Hepatocyte (in vitro differentiated cells): ENCODE results near the gene FADD. TPM values are rescaled to one million over a fixed set of nuclear protein-coding genes. Genes with fewer than 3 reads are reported as not detected.
"Not testable (repeated sequence)": the region's sequence is repeated elsewhere in the genome, so short reads cannot be mapped to it uniquely, and the experiment has no call there.

ENCODE experiments used
- DNase-seq: peaks from one replicate; pipeline ENCODE4 v3.0.0-alpha.2; 2016; ENCODE audit warnings: low spot score
- H2AFZ ChIP-seq: fragments of 200-600 bp; sonication (generic); 2 replicates; pipeline ENCODE4 v1.6.0; 2016; ENCODE audit warnings: antibody characterized with exemption, mild to moderate bottlenecking
- H3K27ac ChIP-seq: fragments of 200-600 bp; sonication (generic); 2 replicates; pipeline ENCODE4 v1.5.1; 2016; ENCODE audit warnings: mild to moderate bottlenecking
- H3K27me3 ChIP-seq: fragments of 200-600 bp; sonication (generic); 2 replicates; pipeline ENCODE4 v1.6.1; 2016
- H3K36me3 ChIP-seq: fragments of 200-600 bp; sonication (generic); replicated peaks from 2 replicates; pipeline ENCODE4 v1.5.1; 2016; ENCODE audit warnings: low read depth; ENCODE audit not compliant: insufficient read depth
- H3K4me1 ChIP-seq: fragments of 200-600 bp; sonication (generic); 2 replicates; pipeline ENCODE4 v1.5.1; 2016; ENCODE audit warnings: mild to moderate bottlenecking, moderate library complexity; ENCODE audit not compliant: insufficient read depth
- H3K4me2 ChIP-seq: fragments of 200-600 bp; sonication (generic); 2 replicates; pipeline ENCODE4 v1.6.0; 2016
- H3K4me3 ChIP-seq: fragments of 200-600 bp; sonication (generic); 2 replicates; pipeline ENCODE4 v1.5.1; 2016; ENCODE audit warnings: mild to moderate bottlenecking
- H3K79me2 ChIP-seq: fragments of 200-600 bp; sonication (generic); 2 replicates; pipeline ENCODE4 v1.6.0; 2017; ENCODE audit warnings: mild to moderate bottlenecking
- H3K9me2 ChIP-seq: fragments of 200-600 bp; sonication (generic); replicated peaks from 2 replicates; pipeline ENCODE4 v1.6.0; 2017; ENCODE audit warnings: mild to moderate bottlenecking; ENCODE audit not compliant: insufficient read depth
- H3K9me3 ChIP-seq: fragments of 200-600 bp; sonication (generic); 2 replicates; pipeline ENCODE4 v1.5.1; 2016; ENCODE audit warnings: low read depth, mild to moderate bottlenecking
- H4K20me1 ChIP-seq: fragments of 200-600 bp; sonication (generic); 2 replicates; pipeline ENCODE4 v1.6.0; 2016; ENCODE audit warnings: mild to moderate bottlenecking; ENCODE audit not compliant: insufficient read depth, poor library complexity, severe bottlenecking
- EZH2 ChIP-seq: fragments of 200-600 bp; sonication (generic); IDR thresholded peaks from 2 replicates; pipeline ENCODE4 v1.6.1; 2016; ENCODE audit warnings: antibody characterized with exemption, mild to moderate bottlenecking, borderline replicate concordance
- EZH2phosphoT487 ChIP-seq: fragments of 200-600 bp; sonication (generic); IDR thresholded peaks from one replicate; pipeline ENCODE4 v1.6.1; 2018; ENCODE audit warnings: antibody characterized with exemption, mild to moderate bottlenecking, low read depth, moderate library complexity; ENCODE audit not compliant: unreplicated experiment, severe bottlenecking
- WGBS: methylation state at CpG from one replicate; pipeline ENCODE4 v1.1.6; 2016; ENCODE audit warnings: low lambda C conversion rate; ENCODE audit errors: missing lambda C conversion rate; 5-methylcytosine and 5-hydroxymethylcytosine counted together
- polyA plus RNA-seq: library from polyadenylated mRNA; unstranded; fragments of >200 nt; fragmentation: Nextera tagmentation; extraction: Ambion mirVana; gene quantifications from 2 replicates; pipeline ENCODE4 v1.2.1, GENCODE V29; 2016
- total RNA-seq: library from RNA; depleted of rRNA; stranded (reverse); fragments of >200 nt; gene quantifications from 2 replicates; pipeline ENCODE4 v1.2.3, GENCODE V29; 2014
- TF ChIP-seq, protein P1 (sequence below): fragments of 200-600 bp; sonication (generic); IDR thresholded peaks from 2 replicates; pipeline ENCODE4 v1.5.1; 2016; ENCODE audit warnings: antibody characterized with exemption, mild to moderate bottlenecking; ENCODE audit not compliant: poor library complexity

The FADD gene
- total and polyA plus RNA-seq, 2 experiments from 2014 or later = 29.6 to 36.1 TPM

DNA sequence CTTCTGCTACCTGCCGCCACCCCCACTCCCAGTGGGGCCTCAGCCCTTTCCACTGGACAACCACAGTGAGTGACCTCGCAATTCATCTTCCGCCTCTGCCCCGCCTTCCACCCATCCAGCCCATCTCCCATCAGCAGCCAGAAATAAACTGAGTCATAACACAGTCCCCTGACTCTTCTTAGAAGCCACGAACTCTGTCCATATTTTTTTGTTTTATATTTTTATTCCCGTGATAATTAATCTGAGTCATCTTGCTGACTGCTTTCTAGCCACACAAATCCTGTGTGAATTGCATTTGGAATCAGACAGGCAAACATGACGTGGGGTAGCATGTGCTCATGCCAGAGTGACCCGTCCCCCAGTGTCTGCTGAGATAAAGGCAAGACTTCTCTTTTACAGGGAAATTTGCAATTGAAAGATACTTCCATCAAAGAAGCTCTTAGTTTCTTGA lies 7.0 kb downstream of the FADD start:
- H3K79me2 ChIP-seq = peaks cover 13% of the 10 kb centered on the region
- TF ChIP-seq EZH2 = no peak
- no peak for TF ChIP-seq EZH2phosphoT487
- TF ChIP-seq, protein P1, sequence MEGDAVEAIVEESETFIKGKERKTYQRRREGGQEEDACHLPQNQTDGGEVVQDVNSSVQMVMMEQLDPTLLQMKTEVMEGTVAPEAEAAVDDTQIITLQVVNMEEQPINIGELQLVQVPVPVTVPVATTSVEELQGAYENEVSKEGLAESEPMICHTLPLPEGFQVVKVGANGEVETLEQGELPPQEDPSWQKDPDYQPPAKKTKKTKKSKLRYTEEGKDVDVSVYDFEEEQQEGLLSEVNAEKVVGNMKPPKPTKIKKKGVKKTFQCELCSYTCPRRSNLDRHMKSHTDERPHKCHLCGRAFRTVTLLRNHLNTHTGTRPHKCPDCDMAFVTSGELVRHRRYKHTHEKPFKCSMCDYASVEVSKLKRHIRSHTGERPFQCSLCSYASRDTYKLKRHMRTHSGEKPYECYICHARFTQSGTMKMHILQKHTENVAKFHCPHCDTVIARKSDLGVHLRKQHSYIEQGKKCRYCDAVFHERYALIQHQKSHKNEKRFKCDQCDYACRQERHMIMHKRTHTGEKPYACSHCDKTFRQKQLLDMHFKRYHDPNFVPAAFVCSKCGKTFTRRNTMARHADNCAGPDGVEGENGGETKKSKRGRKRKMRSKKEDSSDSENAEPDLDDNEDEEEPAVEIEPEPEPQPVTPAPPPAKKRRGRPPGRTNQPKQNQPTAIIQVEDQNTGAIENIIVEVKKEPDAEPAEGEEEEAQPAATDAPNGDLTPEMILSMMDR = no peak
- peaks cover 2% of the 10 kb centered on the region for H3K4me1 ChIP-seq
- no peak overlapping the region for H3K4me2 ChIP-seq
- H3K9me3 ChIP-seq = no peaks in the 10 kb centered on the region
- WGBS = 87% methylated on average over 8 of the region's 8 CpGs
- no peaks in the 10 kb centered on the region for H3K36me3 ChIP-seq
- no peak overlapping the region for H2AFZ ChIP-seq
- DNase-seq = no peak
- H3K27ac ChIP-seq = no peak overlapping the region
- no peak overlapping the region for H3K4me3 ChIP-seq
- H3K9me2 ChIP-seq = no peaks in the 10 kb centered on the region
- H4K20me1 ChIP-seq = peaks cover 8% of the 10 kb centered on the region
- no peaks in the 10 kb centered on the region for H3K27me3 ChIP-seq

DNA sequence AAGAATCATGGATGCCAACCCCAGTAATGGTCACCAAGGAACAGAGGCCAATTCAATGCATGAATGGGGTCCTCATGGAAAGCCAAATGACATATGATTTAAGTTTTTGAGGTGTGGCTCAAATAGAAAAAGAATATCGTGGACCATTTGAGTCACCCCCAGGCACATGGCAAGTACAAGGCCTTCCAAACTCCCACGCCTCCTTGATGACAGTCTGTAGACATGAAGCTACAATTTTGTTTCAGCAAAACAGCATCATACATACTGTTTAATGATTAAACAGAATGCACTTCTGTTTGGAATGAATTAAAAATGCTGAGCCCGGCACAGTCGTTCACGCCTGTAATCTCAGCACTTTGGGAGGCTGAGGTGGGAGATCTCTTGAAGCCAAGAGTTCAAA lies 7.4 kb downstream of the FADD start:
- no peak overlapping the region for H3K27ac ChIP-seq
- DNase-seq = no peak
- H3K4me2 ChIP-seq = no peak overlapping the region
- no peaks in the 10 kb centered on the region for H3K9me3 ChIP-seq
- H3K9me2 ChIP-seq = no peaks in the 10 kb centered on the region
- 96% methylated on average over 5 of the region's 5 CpGs for WGBS
- peaks cover 7% of the 10 kb centered on the region for H4K20me1 ChIP-seq
- no peaks in the 10 kb centered on the region for H3K36me3 ChIP-seq
- no peak overlapping the region for H3K4me3 ChIP-seq
- no peaks in the 10 kb centered on the region for H3K4me1 ChIP-seq
- TF ChIP-seq EZH2phosphoT487 = no peak
- no peak for TF ChIP-seq EZH2
- TF ChIP-seq, protein P1 = no peak
- H3K27me3 ChIP-seq = no peaks in the 10 kb centered on the region
- peaks cover 9% of the 10 kb centered on the region for H3K79me2 ChIP-seq
- H2AFZ ChIP-seq = no peak overlapping the region

DNA sequence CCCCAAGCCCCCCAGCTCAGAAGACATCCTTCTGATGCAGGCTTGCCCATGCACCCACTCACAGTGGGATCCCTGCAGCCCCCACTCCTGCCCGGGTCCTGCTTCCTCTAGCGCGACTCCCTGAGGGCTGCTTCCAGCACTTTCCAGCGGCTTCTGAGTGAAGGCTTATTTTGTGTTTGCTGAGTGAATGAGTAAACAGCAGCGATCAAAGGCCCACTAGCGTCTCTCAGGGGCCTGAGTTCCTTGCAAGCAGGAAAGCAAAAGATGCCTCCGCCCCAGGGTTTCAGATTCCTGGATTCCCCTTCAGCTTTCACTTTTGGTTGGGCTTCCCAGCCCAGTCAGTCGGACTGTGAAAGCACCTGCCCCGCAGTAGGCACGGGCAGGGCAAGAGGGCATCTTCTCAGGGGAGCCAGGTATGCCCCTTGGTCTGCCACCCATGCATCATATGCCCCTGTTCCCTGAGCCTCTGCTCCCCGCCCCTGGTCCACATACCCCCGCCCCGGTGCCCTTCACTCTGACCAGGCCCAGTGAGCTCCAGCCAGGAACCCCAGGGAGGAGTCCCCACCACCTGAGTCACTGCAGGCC lies 9.2 kb downstream of the FADD start:
- H3K36me3 ChIP-seq = no peaks in the 10 kb centered on the region
- TF ChIP-seq, protein P1 = no peak
- TF ChIP-seq EZH2phosphoT487 = peak; percentile 57
- DNase-seq = peak; percentile 59
- H3K27ac ChIP-seq = no peak overlapping the region
- no peaks in the 10 kb centered on the region for H3K4me1 ChIP-seq
- peak overlapping the region; percentile 62 for H3K4me2 ChIP-seq
- H3K27me3 ChIP-seq = no peaks in the 10 kb centered on the region
- H3K9me3 ChIP-seq = no peaks in the 10 kb centered on the region
- H3K4me3 ChIP-seq = no peak overlapping the region
- no peaks in the 10 kb centered on the region for H4K20me1 ChIP-seq
- no peaks in the 10 kb centered on the region for H3K79me2 ChIP-seq
- no peaks in the 10 kb centered on the region for H3K9me2 ChIP-seq
- no peak overlapping the region for H2AFZ ChIP-seq
- WGBS = 45% methylated on average over 13 of the region's 13 CpGs

DNA sequence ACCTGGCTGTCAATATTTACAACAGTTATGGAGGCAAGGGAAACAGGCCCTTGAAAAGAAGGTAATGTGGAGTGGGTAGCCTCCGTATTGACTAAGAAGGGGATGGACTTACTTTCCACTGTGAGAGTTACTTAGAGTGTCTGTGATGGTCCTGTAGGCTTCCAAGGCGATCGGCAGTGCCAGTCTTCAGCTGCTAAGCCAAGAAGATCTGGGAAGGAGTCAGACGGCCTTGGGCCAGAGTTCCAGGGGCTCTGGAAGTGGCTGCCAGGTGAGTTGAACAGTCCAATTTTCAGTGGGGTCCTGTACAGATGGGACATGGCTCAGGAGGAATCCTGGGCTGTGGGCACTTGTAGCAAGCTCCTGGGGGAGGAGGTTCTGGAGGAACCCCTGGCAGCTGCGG lies 14.3 kb downstream of the FADD start:
- H3K27me3 ChIP-seq, H3K9me3 ChIP-seq, H3K4me3 ChIP-seq, H4K20me1 ChIP-seq, DNase-seq, H3K27ac ChIP-seq, H3K9me2 ChIP-seq, H3K4me1 ChIP-seq, H3K79me2 ChIP-seq, H3K36me3 ChIP-seq, H3K4me2 ChIP-seq, H2AFZ ChIP-seq: not testable (repeated sequence)
- WGBS = 82% methylated on average over 5 of the region's 5 CpGs

DNA sequence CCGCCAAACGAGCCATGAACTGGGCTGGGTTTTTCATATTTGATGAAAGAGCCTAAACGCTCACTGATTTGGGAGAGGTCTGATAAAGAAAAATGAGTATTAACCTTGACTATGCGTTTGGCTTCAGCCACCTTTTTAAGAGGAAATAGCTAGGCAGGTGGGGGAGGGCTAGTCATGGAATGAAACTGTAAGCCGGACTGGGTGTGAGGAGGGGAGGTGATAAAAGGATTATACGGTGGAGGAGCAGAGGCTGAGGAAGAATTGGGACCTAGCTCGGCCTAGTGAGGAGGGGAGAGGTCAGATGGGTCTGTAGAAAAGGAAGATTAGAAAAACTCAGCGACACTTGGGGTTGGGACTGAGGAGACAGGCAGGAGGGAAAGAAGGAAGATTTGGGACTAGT lies 15.0 kb downstream of the FADD start:
- not testable (repeated sequence) for H3K9me2 ChIP-seq, H3K27ac ChIP-seq, H3K36me3 ChIP-seq, H2AFZ ChIP-seq, H3K4me1 ChIP-seq, H3K4me3 ChIP-seq, H3K27me3 ChIP-seq, H3K9me3 ChIP-seq, H4K20me1 ChIP-seq, DNase-seq, H3K79me2 ChIP-seq, H3K4me2 ChIP-seq
- WGBS = 45% methylated on average over 8 of the region's 8 CpGs
